HG02970 (cell line): Measurements from ENCODE around the gene LSM5.
"Not testable (repeated sequence)": the region's sequence is repeated elsewhere in the genome, so short reads cannot be mapped to it uniquely, and the experiment has no call there.

ENCODE experiments used
- ATAC-seq: cut with Tn5 transposase; IDR thresholded peaks from one replicate; pipeline ENCODE4 v1.9.1; 2021; ENCODE audit warnings: mild to moderate bottlenecking, moderate library complexity, moderate number of reproducible peaks; ENCODE audit not compliant: unreplicated experiment, low FRiP score

Gene LSM5

DNA sequence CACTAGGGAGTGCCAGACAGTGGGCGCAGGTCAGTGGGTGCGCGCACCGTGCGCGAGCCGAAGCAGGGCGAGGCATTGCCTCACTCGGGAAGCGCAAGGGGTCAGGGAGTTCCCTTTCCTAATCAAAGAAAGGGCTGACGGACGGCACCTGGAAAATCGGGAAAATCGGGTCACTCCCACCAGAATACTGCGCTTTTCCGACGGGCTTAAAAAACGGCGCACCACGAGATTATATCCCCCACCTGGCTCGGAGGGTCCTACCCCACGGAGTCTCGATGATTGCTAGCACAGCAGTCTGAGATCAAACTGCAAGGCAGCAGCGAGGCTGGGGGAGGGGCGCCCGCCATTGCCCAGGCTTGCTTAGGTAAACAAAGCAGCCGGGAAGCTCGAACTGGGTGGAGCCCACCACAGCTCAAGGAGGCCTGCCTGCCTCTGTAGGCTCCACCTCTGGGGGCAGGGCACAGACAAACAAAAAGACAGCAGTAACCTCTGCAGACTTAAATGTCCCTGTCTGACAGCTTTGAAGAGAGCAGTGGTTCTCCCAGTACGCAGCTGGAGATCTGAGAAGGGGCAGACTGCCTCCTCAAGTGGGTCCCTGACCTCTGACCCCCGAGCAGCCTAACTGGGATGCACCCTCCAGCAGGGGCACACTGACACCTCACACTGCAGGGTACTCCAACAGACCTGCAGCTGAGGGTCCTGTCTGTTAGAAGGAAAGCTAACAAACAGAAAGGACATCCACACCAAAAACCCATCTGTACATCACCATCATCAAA, 25.4 kb downstream of the LSM5 start:
- not testable (repeated sequence) for ATAC-seq

DNA sequence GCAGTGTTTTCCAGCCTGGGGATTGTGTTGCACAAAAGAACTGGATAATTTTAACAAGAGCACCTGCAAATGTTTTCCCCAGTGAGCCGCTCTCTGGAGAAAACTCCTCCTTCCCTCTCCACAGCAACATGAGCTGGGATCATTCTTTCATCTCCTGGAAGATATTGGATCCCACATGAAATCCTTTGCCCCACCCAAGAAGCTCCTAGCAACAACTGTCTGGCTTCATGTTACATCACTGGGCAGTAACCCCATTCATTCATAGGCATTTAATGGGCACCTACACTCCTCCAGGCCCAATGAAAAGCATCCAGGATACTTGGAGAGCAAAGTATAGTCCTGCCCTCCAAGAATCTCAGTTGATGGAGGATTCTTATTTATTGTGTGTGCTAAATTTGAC, 27.2 kb downstream of the LSM5 start:
- ATAC-seq = no peak

DNA sequence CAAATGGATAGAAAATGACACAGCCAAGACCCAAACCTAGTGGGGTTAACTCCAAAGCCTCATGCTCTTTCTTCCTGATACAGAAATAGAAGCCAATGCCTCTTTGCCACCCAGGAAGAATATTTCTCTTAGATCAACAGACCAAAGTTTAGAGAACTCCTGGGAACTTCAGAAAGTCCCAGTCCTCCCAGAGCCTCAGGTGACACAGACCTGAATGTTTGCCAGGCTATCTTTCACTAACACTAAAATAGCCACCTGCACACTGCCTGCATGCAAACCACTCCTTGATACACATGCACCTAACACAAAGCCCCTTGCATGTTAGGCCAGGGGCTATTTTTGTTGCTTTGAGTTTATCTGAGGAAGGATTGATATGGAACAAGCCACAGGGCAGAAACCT, 27.7 kb downstream of the LSM5 start:
- no peak for ATAC-seq

DNA sequence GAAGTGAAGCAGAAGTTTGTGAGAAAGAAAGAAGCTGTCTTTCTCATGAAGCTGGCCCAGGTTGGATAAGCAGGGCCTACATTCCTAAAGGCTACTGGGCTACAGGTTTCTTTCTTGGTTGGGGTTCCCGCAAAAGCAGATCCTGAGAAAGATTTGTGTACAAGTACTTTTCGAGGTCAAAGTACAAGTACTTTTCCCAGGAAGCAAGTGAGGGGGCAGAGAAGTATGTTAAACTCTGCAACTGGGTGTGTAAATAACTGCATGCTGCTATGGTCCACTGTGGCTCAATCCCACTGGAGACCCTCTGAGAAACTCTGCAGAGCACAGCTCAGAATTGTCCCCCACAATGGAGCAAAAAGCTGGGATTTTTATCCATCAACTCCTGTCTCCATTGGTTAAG, 28.7 kb downstream of the LSM5 start:
- no peak for ATAC-seq

DNA sequence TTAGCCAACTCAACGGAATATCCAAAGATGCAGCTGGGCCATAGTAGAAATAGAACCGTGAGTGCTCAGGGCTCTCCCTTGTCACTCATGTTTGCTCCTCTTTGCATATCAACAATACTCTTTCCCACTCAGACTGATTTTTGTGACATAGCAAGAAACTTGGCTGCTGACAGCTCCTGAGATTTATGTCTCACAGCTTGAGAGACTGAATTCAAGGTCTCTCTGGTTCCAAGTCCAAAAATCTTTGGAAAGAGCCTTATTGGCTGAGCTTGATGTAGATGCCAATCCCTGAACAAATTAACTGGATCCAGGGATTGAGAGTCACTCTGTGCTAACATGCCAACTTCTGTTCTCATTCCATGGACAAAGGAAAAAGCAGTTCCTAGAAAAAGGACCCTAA, 30.4 kb downstream of the LSM5 start:
- no peak for ATAC-seq

DNA sequence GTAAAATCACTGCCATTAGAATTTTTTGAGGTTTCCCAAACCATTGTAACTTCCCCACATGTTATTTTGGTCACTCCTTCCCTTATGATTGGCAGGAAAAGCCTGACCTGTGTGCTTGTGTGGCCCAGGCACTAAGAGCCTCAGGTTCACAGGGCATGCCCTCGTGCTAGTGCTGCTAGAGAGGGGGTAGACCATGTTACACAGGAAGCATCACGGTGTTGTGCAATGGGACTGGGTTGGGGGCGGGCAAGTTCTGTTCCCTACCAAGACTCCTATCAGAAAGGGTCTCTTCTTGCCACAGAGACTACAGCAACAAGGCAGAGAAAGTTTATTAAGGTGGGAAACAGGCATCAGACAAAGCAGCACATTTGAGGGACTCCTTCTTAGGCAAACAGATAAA, 32.2 kb downstream of the LSM5 start:
- no peak for ATAC-seq

DNA sequence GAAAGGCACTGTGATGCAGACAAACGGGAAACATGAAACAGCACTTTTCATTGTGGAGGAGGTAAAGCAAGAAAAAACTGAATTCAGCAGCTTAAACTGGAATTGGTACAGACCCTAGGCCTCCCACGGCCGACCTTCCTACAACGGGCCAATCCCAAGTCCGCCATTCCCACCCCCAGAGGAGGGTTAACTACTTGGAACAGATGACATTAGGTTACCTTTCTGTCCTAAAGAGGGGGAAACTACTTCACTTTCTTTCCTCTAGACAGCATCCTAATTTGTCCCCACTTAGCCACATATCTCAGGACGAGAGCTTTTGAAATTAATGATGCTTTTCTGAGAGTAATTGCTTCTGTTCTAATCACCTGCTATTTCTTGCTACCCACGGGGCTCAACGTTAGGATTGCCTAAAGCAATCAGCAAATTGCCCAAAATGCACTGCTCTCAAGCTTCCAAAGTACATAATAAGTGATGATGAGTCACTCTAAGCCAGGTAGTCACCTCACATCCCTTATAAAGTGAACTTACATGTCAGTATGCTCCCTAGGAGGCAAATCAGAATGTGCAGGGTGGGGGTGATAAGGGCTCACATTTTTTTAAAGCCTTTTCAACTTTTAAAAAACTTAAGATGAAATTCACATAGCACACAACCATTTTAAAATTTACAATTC, 36.7 kb downstream of the LSM5 start:
- ATAC-seq = no peak

DNA sequence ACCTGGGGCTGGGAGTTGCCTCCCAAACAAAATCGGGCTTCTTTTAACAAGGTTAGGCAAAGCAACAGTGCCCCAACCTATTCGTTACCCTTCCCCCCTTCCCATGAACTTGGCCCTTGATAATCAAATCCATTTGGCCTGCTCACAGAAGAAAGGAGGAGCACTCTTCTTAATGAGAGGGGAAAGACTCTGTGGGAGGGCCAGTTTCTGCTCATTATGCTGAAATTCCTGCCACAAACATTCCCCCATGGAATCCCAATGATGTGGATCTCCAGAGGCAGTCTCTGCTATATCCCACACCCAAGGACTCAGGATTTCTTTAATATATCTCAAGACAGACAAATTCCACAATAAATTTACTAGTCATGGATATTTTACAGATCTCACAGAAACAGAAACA, 43.0 kb downstream of the LSM5 start:
- ATAC-seq = no peak

DNA sequence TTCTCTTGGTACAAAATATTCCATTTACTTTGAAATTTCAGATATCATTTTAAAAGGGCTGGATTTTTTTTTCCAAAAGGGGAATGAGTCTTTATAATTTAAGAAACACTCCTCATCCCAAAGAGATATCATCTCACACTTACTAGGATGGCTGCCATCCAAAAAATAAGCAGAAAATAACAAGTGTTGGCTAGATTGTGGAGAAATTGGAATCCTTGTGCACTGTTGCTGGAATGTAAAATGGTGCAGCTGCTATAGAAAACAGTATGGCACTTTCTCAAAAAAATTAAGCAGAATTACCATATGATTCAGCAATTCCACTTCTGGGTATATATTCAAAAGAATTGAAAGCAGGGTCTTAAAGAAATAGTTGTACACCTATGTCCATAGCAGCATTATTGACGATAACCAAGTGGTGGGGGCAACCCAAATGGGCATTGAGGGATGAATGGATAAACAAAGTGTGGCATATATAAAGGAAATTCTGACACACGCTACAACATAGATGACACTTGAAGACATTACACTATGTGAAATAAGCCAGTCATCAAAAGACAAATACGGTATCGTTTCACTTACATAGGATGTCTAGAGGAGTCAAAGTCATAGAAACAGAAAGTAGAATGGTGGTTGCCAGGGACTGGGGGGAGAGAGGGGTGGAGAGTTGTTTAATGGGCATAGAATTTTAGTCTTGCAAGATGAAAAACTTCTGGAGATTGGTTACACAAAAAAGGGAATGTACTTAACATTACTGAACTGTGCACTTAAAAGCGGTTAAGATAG, 53.8 kb downstream of the LSM5 start:
- no peak for ATAC-seq
